Left kidney (tissue), 2 donors: ENCODE results near the gene PDE7B. TPM values are rescaled to one million over a fixed set of nuclear protein-coding genes. Genes with fewer than 3 reads are reported as not detected.
A peak's percentile ranks its signal among the peaks of the same experiment; 100 is the strongest.
"Not testable (repeated sequence)": the region's sequence is repeated elsewhere in the genome, so short reads cannot be mapped to it uniquely, and the experiment has no call there.

Experiments used
- DNase-seq: peaks from one replicate; pipeline ENCODE4 v3.0.0-alpha.2; 2013
- polyA plus RNA-seq: library from polyadenylated mRNA; unstranded; fragments of 120-200 nt; gene quantifications from one replicate; pipeline ENCODE4 v1.2.1, GENCODE V29; 2013; ENCODE audit not compliant: insufficient read length

Gene PDE7B
- polyA plus RNA-seq, 1 donor: 8.0 TPM

- DNase-seq: no peak
Measured at GRCh38 chr6:136108361-136108945, 257.0 kb downstream of the PDE7B start.

DNA sequence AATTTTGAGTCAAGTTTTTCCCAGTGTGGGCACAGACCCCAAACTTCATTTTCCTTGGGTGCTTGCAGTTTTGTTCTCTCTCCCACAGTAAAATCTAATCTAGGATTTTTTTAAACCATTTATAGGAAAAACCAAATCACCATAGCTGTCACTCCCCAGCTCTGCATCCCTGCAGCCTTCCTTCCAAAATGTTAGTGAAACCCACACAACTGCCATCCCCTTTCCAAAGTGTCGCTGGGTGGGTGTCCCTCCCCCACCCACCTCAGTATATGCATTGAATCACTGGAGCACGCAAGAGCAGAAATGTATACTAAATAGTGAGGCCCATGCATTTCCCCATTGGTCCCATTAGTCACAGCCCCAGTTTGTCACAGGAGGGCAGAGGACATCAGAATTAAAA, 260.3 kb downstream of the PDE7B start:
- no peak for DNase-seq

DNA sequence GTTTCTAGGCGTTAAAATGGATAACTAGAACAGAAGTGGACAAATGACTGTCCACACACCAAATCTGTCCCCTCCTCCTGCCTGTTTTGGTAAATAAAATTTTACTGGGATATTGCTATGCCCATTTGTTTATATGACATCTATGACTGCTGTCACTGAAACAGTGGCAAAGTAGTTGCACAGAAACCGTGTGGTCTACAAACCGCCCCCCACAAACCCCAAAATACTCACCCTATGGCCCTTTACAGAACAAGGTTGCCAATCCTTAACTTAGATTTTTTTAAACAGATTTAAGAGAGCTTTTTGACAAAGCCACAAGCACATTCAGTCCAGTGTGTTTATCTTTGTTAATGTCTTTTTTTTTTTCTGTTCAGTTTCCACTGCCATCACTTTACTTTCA, 260.8 kb downstream of the PDE7B start:
- DNase-seq: no peak

DNA sequence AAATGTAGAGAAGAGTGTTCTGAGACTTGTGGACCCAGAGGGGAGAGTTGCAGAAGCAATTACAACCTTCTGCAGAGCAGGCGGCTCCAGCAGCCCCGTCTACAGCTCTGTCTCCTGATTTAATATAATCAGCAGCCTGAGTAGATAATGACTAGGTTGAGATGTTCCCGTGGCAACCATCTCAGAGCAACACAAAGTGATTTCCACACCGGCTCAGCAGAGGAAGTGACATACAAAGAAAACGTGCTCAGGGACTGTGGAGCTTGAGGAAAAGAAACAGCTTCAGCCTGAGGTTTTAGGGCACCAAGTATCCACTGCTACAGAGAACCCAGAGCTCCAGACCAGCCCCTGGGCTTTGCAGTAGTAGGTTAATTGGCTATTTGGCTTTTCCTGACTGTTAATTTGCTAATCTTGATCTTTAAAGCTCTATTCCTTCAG, 262.3 kb downstream of the PDE7B start:
- DNase-seq: peak; percentile 47

DNA sequence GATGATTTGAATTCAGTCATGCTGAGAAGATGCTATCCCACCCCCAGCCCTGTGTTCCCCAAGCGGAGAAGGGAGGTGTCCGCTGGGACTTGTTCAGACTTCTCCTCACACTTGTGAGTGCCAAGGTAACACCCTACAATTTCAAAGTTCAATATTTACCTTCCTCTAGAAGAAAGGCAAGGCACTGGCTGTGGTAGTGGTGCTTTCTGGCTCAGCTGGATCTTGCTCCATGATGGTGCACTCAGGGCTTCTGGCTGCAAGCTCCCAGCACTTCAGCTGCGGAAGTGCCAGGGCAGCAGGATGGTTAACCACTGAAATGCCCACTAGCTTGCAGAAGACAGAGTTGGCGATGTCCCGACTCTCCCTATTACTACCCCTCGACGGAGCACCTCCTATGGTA, 263.2 kb downstream of the PDE7B start:
- DNase-seq: no peak

GRCh38 chr6:136115941-136116340, 264.4 kb downstream of the PDE7B start:
- no peak for DNase-seq

DNA sequence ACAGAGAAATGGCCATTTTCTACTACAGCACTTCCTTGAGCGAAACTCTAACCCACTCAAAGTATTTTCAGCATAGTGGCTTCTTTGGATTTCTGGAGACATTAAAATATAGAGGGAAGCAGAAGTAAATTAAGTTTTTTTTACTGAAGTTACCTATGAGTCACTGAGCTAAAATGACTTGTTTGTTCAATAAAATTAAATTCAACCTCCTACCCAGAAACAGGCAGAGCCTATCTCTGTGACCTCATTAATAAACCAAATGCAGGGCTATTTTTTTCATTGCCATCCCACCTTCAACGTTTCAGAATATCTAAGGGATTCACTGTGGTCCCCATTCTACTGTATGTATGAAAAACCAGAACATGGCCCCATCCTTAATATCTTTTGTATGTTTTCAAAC, 265.6 kb downstream of the PDE7B start:
- DNase-seq: no peak

DNA sequence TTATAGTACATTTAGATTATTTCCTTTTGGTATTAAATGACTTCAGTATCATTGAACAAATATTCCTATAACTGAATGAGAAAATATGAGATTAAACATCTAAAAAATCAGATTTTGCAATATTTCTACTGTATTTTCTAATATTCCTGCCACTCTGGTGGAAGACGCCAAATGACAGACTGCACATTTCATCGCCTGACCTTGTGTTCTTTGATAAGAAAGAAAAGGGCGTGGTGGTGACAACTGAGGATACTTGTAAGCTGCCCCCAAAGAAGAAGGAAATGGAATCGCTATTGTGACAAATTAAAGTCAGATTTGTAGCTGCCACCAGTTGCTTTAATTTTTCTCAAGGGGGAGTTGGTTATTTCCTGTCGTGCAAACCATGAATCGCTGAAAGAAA, 267.3 kb downstream of the PDE7B start:
- DNase-seq: no peak

DNA sequence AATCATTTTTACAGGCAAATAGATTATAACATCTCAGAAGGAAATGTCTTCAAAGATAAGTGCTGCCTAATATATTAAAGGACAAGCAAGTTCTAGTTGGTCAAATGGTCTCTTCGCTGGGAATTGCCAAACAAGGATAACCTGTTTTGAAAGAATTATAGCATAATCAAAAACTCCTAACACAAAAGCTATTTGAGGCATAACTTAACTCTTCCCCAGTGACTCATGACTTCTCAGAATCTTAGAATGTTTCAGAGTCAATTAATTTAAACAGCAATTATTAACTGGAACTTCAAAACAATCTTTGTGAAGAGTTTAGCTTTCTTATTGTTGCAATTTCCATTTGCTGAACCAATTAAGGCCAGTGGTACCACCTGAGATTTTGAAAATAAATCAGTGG, 272.0 kb downstream of the PDE7B start:
- no peak for DNase-seq

GRCh38 chr6:136125585-136125984, 274.1 kb downstream of the PDE7B start:
- no peak for DNase-seq

DNA sequence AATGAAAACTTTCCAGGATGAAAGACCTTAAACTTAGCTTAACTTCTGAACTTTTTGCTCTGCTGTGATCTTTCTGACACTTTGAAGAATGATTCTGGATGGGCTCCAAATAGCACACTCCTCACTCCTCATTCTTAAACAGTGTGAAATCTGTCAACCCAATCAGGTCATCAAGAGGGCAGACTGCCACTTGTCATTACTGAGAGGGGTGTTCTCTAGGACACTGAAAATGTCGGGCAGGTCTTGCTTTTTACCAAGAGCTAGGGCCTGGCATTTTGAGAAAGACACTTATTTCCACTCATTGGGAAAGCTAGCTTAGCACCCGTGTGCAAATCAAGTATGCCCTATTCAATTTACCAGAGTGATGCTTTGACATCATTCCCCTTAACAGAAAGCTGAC, 276.4 kb downstream of the PDE7B start:
- peak; percentile 57 for DNase-seq

DNA sequence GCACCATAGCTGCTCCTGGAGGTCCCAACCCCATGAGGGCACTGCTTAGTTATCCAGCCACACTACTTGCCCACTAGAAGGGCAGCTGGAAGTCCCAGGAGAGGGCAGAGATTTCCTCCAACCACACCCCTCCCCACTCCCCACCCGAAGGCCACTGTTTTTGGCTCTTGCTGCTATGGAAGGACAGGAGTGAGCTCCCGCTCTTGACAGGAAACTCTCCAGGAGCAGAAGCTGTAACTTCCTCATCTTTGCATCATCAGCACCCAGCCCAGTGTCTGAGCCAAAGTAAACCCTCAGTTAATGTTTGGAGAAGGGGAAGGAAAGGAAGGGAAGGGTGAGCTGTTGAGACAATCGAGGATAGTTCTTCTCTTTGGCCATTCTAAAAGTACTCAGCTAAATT, 277.9 kb downstream of the PDE7B start:
- DNase-seq: no peak

GRCh38 chr6:136134268-136134667, 282.8 kb downstream of the PDE7B start:
- DNase-seq: no peak

GRCh38 chr6:136134751-136135150, 283.2 kb downstream of the PDE7B start:
- DNase-seq: no peak

DNA sequence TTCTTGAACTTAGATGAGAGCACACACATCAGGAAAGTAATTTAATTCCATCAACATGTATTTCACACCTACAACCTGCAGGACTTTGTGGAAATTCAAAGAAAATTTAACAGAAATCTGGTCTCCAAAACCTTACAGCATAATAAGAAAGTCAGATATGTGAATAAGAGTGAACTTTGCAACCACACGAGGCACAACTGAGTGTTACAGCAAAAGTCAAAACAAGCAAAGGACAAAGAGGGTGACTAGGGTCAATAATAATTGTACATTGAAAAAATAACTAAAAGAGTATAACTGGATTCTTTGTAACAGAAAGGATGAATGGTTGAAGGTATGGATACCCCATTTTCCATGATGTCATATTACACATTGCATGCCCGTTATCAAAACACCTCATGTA, 284.8 kb downstream of the PDE7B start:
- no peak for DNase-seq

GRCh38 chr6:136137008-136137692, 285.6 kb downstream of the PDE7B start:
- DNase-seq: no peak

- DNase-seq: no peak
Measured at GRCh38 chr6:136137739-136138402, 286.4 kb downstream of the PDE7B start.

DNA sequence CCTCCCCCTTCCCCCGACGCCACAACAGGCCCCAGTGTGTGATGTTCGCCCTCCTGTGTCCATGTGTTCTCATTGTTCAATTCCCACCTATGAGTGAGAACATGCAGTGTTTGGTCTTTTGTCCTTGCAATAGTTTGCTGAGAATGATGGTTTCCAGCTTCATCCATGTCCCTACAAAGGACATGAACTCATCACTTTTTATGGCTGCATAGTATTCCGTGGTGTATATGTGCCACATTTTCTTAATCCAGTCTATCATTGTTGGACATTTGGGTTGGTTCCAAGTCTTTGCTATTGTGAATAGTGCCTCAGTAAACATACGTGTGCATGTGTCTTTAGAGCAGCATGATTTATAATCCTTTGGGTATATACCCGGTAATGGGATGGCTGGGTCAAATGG, 287.6 kb downstream of the PDE7B start:
- DNase-seq: not testable (repeated sequence)

DNA sequence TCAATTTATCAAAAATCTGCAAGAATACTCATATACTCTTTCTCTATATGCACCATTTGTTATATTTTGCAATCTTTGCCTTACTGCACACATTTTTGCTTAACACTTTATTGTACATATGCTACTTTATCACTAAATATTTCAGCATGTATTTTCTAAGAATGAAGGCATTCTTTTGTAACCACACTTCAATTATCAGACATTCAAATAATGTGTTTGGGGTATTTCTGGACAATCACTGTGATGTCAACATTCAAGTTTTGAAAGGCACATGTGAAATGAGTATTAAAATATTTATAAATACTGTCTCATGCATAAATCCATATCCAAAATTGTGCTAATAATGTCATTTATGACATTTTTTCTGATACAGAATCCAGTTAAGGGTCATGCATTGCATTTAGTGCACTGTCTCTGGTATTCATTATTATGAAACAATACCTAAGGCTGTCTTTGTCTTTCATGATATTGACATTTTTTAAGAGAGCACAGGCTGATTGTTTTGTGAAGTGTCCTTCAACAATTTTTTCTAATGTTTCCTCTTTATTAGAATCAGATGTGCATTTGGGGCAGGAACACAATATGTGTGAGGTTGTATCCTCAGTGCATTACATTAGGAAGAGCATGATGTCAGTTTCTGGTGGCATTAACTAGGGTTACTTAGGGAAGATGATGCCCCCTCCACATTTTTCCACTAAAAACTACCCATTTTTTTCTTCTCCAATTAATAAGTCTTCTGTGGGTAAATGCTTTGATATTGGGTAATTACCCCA, 292.9 kb downstream of the PDE7B start:
- no peak for DNase-seq

- no peak for DNase-seq
Measured at GRCh38 chr6:136146130-136146529, 294.6 kb downstream of the PDE7B start.

GRCh38 chr6:136147342-136147741, 295.8 kb downstream of the PDE7B start:
- no peak for DNase-seq

- no peak for DNase-seq
Measured at GRCh38 chr6:136148051-136148450, 296.6 kb downstream of the PDE7B start.

DNA sequence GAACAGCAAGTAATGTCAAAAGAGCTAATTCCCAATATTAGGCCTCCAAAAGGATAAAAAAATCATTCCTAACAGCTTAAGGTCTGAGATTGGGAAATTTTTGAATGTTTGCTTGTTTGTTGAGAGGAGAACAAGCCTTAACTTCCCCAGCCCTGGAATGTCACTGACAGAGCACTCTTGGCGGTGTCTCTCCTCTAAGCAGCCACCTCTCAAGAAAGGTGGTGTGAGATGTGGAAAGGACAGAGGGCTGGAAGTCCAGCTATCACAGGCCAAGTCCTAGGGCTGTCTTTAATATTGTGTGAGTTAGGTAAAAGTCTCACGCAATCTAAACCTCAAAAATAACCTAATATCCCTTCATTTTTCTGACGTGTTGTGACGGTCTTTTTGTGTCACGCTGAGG, 297.0 kb downstream of the PDE7B start:
- no peak for DNase-seq
